ENCODE results near the gene SDK2.

The SDK2 gene

DNA sequence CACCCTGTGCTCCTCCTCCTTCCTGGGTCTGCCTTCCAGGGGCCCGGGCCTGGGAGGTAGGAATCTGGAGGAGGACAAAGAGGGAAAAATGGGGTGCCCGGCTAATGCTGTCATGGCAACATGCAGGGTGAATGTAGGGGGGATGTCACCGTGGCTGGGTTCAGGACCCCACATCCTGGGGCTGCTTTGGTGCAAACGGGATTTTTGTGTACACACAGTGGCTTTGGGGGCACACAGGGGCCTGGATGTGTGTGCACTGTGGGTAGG, 295.5 kb downstream of the SDK2 start:
- H3K9ac ChIP-seq (ENCODE audit: low read length): no peak overlapping the region

GRCh38 chr17:73348018-73348828, 296.0 kb downstream of the SDK2 start:
- no peaks in the 10 kb centered on the region for H3K9me3 ChIP-seq (replicated peaks; ENCODE audit: insufficient read depth, low read length)
- H3K4me1 ChIP-seq (ENCODE audit: low read length): no peaks in the 10 kb centered on the region
- no peak for DNase-seq
- H3K36me3 ChIP-seq (replicated peaks; ENCODE audit: insufficient read depth, low read length): no peaks in the 10 kb centered on the region
- H3K27me3 ChIP-seq (replicated peaks; ENCODE audit: insufficient read depth, low read length): peaks cover 11% of the 10 kb centered on the region; the same call in 1 of the 2 replicates
- no peak overlapping the region for H3K9ac ChIP-seq (ENCODE audit: low read length)
- no peaks in the 10 kb centered on the region for H4K20me1 ChIP-seq (ENCODE audit: insufficient read depth, low read length)
- no peaks in the 10 kb centered on the region for H3F3A ChIP-seq (ENCODE audit: insufficient read depth, low read length)
- TF ChIP-seq EZH2phosphoT487 (IDR thresholded peaks at IDR 0.05; ENCODE audit: low read length) (no peak), CTCF (IDR thresholded peaks at IDR 0.05; ENCODE audit: low read length) (no peak), EZH2 (optimal IDR thresholded peaks at IDR 0.05; ENCODE audit: low read depth, low read length) (no peak)
- no peaks in the 10 kb centered on the region for H3K9me2 ChIP-seq (replicated peaks; ENCODE audit: insufficient read depth, low read length)
- H2AFZ ChIP-seq (ENCODE audit: low read length): no peak overlapping the region
- H3K79me2 ChIP-seq (ENCODE audit: low read length): no peaks in the 10 kb centered on the region
- H3K4me3 ChIP-seq (ENCODE audit: low read length): no peak overlapping the region
- H3K27ac ChIP-seq (ENCODE audit: low read length): no peak overlapping the region
- no peak overlapping the region for H3K4me2 ChIP-seq (ENCODE audit: low read depth, low read length)

More for the DNA sequence above, 295.5 kb downstream of the SDK2 start:
- H2AFZ ChIP-seq (ENCODE audit: low read length): no peak overlapping the region
- no peaks in the 10 kb centered on the region for H3K9me3 ChIP-seq (replicated peaks; ENCODE audit: insufficient read depth, low read length)
- H3K27ac ChIP-seq (ENCODE audit: low read length): no peak overlapping the region
- no peaks in the 10 kb centered on the region for H3K9me2 ChIP-seq (replicated peaks; ENCODE audit: insufficient read depth, low read length)
- no peaks in the 10 kb centered on the region for H4K20me1 ChIP-seq (ENCODE audit: insufficient read depth, low read length)
- peaks cover 9% of the 10 kb centered on the region; the same call in 1 of the 2 replicates for H3K27me3 ChIP-seq (replicated peaks; ENCODE audit: insufficient read depth, low read length)
- H3K4me3 ChIP-seq (ENCODE audit: low read length): no peak overlapping the region
- no peaks in the 10 kb centered on the region for H3K4me1 ChIP-seq (ENCODE audit: low read length)
- H3K79me2 ChIP-seq (ENCODE audit: low read length): no peaks in the 10 kb centered on the region
- H3K36me3 ChIP-seq (replicated peaks; ENCODE audit: insufficient read depth, low read length): no peaks in the 10 kb centered on the region
- TF ChIP-seq EZH2 (optimal IDR thresholded peaks at IDR 0.05; ENCODE audit: low read depth, low read length): no peak
- TF ChIP-seq CTCF (IDR thresholded peaks at IDR 0.05; ENCODE audit: low read length): no peak
- no peak for TF ChIP-seq EZH2phosphoT487 (IDR thresholded peaks at IDR 0.05; ENCODE audit: low read length)
- H3K4me2 ChIP-seq (ENCODE audit: low read depth, low read length): no peak overlapping the region
- DNase-seq: no peak
- H3F3A ChIP-seq (ENCODE audit: insufficient read depth, low read length): no peaks in the 10 kb centered on the region

DNA sequence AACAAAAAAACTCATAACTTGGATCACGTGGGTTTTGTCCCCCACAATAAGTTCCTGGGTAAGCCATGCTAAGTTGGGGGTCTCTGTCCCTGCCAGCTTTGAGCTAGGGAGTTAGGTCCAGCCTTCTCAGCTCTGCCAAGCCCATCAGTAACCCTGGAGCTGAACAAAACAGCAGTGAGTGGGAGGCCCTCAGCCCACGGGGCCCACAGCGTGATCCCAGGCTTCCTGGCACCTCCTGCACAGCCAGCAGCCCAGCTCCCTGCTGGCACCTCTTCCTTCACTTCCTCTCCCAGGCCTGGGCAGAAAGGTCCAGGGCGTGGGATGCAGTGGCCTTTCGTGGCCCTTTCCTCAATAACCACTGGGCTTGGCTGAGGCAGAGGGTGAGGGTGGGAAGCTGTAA, 296.9 kb downstream of the SDK2 start:
- H3K36me3 ChIP-seq (replicated peaks; ENCODE audit: insufficient read depth, low read length): no peaks in the 10 kb centered on the region
- H3K9ac ChIP-seq (ENCODE audit: low read length): no peak overlapping the region
- no peaks in the 10 kb centered on the region for H3K9me3 ChIP-seq (replicated peaks; ENCODE audit: insufficient read depth, low read length)
- no peak overlapping the region for H3K27ac ChIP-seq (ENCODE audit: low read length)
- no peak overlapping the region for H3K4me2 ChIP-seq (ENCODE audit: low read depth, low read length)
- H3K79me2 ChIP-seq (ENCODE audit: low read length): no peaks in the 10 kb centered on the region
- TF ChIP-seq EZH2phosphoT487 (IDR thresholded peaks at IDR 0.05; ENCODE audit: low read length) (no peak), CTCF (IDR thresholded peaks at IDR 0.05; ENCODE audit: low read length) (no peak), EZH2 (optimal IDR thresholded peaks at IDR 0.05; ENCODE audit: low read depth, low read length) (no peak)
- no peaks in the 10 kb centered on the region for H3K9me2 ChIP-seq (replicated peaks; ENCODE audit: insufficient read depth, low read length)
- no peaks in the 10 kb centered on the region for H3F3A ChIP-seq (ENCODE audit: insufficient read depth, low read length)
- DNase-seq: no peak
- H2AFZ ChIP-seq (ENCODE audit: low read length): no peak overlapping the region
- H4K20me1 ChIP-seq (ENCODE audit: insufficient read depth, low read length): no peaks in the 10 kb centered on the region
- H3K27me3 ChIP-seq (replicated peaks; ENCODE audit: insufficient read depth, low read length): peaks cover 11% of the 10 kb centered on the region; the same call in 1 of the 2 replicates
- H3K4me1 ChIP-seq (ENCODE audit: low read length): no peaks in the 10 kb centered on the region
- H3K4me3 ChIP-seq (ENCODE audit: low read length): no peak overlapping the region

Data from MM.1S (cell line).